Lung (tissue), 12 donors: Measurements from ENCODE around the gene CCDC34. TPM values are rescaled to one million over a fixed set of nuclear protein-coding genes. Genes with fewer than 3 reads are reported as not detected.

ENCODE experiments used
- ATAC-seq: fragments of 200-7000 bp; cut with Tn5 transposase; one replicate; pipeline ENCODE4 v1.9.1; 2020; ENCODE audit warnings: moderate number of reproducible peaks; ENCODE audit not compliant: insufficient read depth, low FRiP score
- DNase-seq, 3 donors: peaks; one replicate each; pipeline ENCODE4 v3.0.0-alpha.2; 2013 to 2017
- H3K27ac ChIP-seq, 2 donors: one replicate each; pipeline ENCODE4 v1.5.1; 2013; ENCODE audit warnings: mild to moderate bottlenecking in 2 of 2, moderate library complexity in 2 of 2, control low read depth in 1 of 2, inconsistent platforms in 1 of 2, low read depth in 1 of 2, low read length in 1 of 2
- H3K27me3 ChIP-seq, 3 donors: one replicate each; pipeline ENCODE4 v1.5.1; 2013; ENCODE audit warnings: low read length in 2 of 3; ENCODE audit not compliant: control insufficient read depth in 3 of 3, insufficient read depth in 3 of 3
- H3K36me3 ChIP-seq, 4 donors: one replicate each; pipeline ENCODE4 v1.5.1; 2013; ENCODE audit warnings: low read length in 4 of 4, mild to moderate bottlenecking in 1 of 4, moderate library complexity in 1 of 4; ENCODE audit not compliant: control insufficient read depth in 4 of 4, insufficient read depth in 4 of 4
- H3K4me1 ChIP-seq, 5 donors: one replicate each; pipeline ENCODE4 v1.5.1; 2013; ENCODE audit warnings: low read length in 5 of 5, mild to moderate bottlenecking in 2 of 5, moderate library complexity in 1 of 5; ENCODE audit not compliant: control insufficient read depth in 5 of 5, insufficient read depth in 5 of 5
- H3K4me3 ChIP-seq: one replicate; pipeline ENCODE4 v1.5.1; 2013; ENCODE audit warnings: mild to moderate bottlenecking, control low read depth, moderate library complexity
- H3K9ac ChIP-seq, 2 donors: one replicate each; pipeline ENCODE4 v1.5.1; 2013; ENCODE audit warnings: low read length in 2 of 2, control low read depth in 1 of 2; ENCODE audit not compliant: insufficient read depth in 1 of 2
- H3K9me3 ChIP-seq, 4 donors: one replicate each; pipeline ENCODE4 v1.5.1; 2013; ENCODE audit warnings: low read length in 3 of 4, mild to moderate bottlenecking in 1 of 4, moderate library complexity in 1 of 4; ENCODE audit not compliant: control insufficient read depth in 4 of 4, insufficient read depth in 3 of 4
- CTCF ChIP-seq: IDR thresholded peaks from 2 replicates; pipeline ENCODE4 v1.5.1; 2012; ENCODE audit warnings: mild to moderate bottlenecking; ENCODE audit errors: control extremely low read depth, extremely low read depth
- WGBS, 2 donors: extraction: QIAGEN DNeasy Blood & Tissue Kit; methylation state at CpG; one replicate each; pipeline ENCODE4 v1.1.7; 2013; 5-methylcytosine and 5-hydroxymethylcytosine counted together
- polyA plus RNA-seq, 2 donors: library from polyadenylated mRNA; stranded (reverse); fragments of 200-250 nt; gene quantifications; one replicate each; pipeline ENCODE4 v1.2.1, GENCODE V29; 2013
- total RNA-seq, 2 donors: library from RNA; depleted of rRNA in 1 of 2; stranded (reverse); fragments of >200 nt in 1 of 2; gene quantifications; one replicate each; pipeline ENCODE4 v1.2.1, GENCODE V29; 2014 to 2021
- donor health status: control.
- donor health status: control.
- donor health status: Bipolar disorder and iron deficiency.
- donor health status: healthy.
- donor health status: DM: yes; HTN: yes; CAD: no.

Gene CCDC34
- total and polyA plus RNA-seq, 4 donors: 2.3 to 4.0 (median 3.5) TPM

DNA sequence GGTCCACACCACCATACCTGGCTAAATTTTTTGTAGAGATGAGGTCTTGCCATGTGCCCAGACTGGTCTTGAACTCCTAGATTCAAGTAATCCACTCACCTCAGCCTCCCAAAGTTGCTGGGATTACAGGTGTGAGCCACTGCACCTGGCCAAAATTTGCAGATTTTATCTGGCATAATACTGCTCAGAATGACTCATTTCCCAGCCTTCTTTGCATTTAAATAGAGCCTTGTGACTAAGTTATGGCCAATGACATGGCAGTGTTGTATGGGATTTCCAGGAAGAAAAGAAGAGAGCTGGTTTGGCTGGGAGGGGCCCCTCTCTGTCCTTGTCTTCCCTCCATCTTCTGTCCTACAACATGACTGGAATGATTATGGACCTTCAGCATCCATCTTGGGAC is 55.8 kb downstream of the CCDC34 start:
- H3K36me3 ChIP-seq: no peaks in the 10 kb centered on the region
- H3K27ac ChIP-seq: no peak overlapping the region
- no peak overlapping the region for H3K4me3 ChIP-seq
- no peak for DNase-seq
- no peak for TF ChIP-seq CTCF
- ATAC-seq: no peak
- peaks cover 0 to 11% (median 0%) of the 10 kb centered on the region in 4 donors for H3K9me3 ChIP-seq
- H3K27me3 ChIP-seq: peaks cover 0 to 2% (median 0%) of the 10 kb centered on the region in 3 donors
- no peak overlapping the region for H3K9ac ChIP-seq
- peaks cover 0 to 5% (median 0%) of the 10 kb centered on the region in 5 donors for H3K4me1 ChIP-seq

- Histone ChIP-seq H3K9ac (no peak overlapping the region), H3K9me3 (peaks cover 0 to 11% (median 0%) of the 10 kb centered on the region in 4 donors), H3K27me3 (peaks cover 0 to 7% (median 0%) of the 10 kb centered on the region in 3 donors), H3K36me3 (no peaks in the 10 kb centered on the region), H3K4me1 (peaks cover 0 to 4% (median 0%) of the 10 kb centered on the region in 5 donors), H3K4me3 (no peak overlapping the region), H3K27ac (no peak overlapping the region)
- DNase-seq (no peak), ATAC-seq (no peak)
- WGBS, 2 donors: 95 to 96% methylated on average over 3 of the region's 3 CpGs
- TF ChIP-seq CTCF: no peak
Measured at GRCh38 chr11:27305751-27306150, 57.3 kb downstream of the CCDC34 start.

- Histone ChIP-seq H3K4me1 (peaks cover 0 to 4% (median 0%) of the 10 kb centered on the region in 5 donors), H3K27me3 (peaks cover 0 to 7% (median 0%) of the 10 kb centered on the region in 3 donors), H3K9me3 (peaks cover 0 to 11% (median 0%) of the 10 kb centered on the region in 4 donors), H3K9ac (no peak overlapping the region), H3K27ac (no peak overlapping the region), H3K36me3 (no peaks in the 10 kb centered on the region), H3K4me3 (no peak overlapping the region)
- ATAC-seq (no peak), DNase-seq (peak in 1 of 3 donors; percentile 26)
- no peak for TF ChIP-seq CTCF
- 77 to 93% methylated on average over 8 of the region's 8 CpGs for WGBS, 2 donors
Measured at GRCh38 chr11:27304514-27304913, 58.5 kb downstream of the CCDC34 start.

DNA sequence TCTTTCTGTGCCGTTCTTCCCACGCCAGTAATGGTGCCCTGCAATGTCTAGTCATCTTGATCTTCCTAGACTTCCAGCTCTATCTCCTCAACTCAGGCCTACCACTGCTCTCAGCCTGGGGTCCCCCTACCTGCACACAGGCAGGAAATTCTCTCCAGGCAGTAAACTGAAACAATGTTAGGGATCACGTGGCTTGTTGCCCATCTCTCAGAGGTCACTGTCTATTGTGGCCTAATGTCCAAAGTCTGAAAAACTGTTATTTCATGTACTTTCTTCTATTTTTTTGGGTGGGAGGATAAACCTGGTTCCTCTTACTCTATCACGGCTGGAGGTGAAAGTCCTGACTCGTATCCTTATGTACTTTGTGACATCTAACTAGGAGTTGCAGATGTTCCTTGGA is 59.1 kb downstream of the CCDC34 start:
- H3K4me3 ChIP-seq: no peak overlapping the region
- DNase-seq: no peak
- WGBS, 2 donors: 86 to 87% methylated on average over 5 of the region's 5 CpGs
- H3K9ac ChIP-seq: no peak overlapping the region
- no peaks in the 10 kb centered on the region for H3K36me3 ChIP-seq
- H3K9me3 ChIP-seq: peaks cover 0 to 11% (median 0%) of the 10 kb centered on the region in 4 donors
- ATAC-seq: no peak
- H3K27ac ChIP-seq: no peak overlapping the region
- H3K27me3 ChIP-seq: peaks cover 0 to 7% (median 0%) of the 10 kb centered on the region in 3 donors
- H3K4me1 ChIP-seq: peaks cover 0 to 4% (median 0%) of the 10 kb centered on the region in 5 donors
- TF ChIP-seq CTCF: no peak
